Hepatocyte (in vitro differentiated cells): ENCODE measurements around the gene VAV3.

Source experiments
- CTCF ChIP-seq: fragments of 200-600 bp; sonication (generic); IDR thresholded peaks from 2 replicates; pipeline ENCODE4 v1.5.1; 2016; ENCODE audit warnings: antibody characterized with exemption, mild to moderate bottlenecking; ENCODE audit not compliant: poor library complexity
- EZH2 ChIP-seq: fragments of 200-600 bp; sonication (generic); IDR thresholded peaks from 2 replicates; pipeline ENCODE4 v1.6.1; 2016; ENCODE audit warnings: antibody characterized with exemption, mild to moderate bottlenecking, borderline replicate concordance

GRCh38 chr1:107739651-107740050 is 225.3 kb downstream of the VAV3 start:
- TF ChIP-seq EZH2, result no peak
- TF ChIP-seq CTCF, result no peak
